Measurements from ENCODE around the gene PTPRM. TPM values are rescaled to one million over a fixed set of nuclear protein-coding genes. Genes with fewer than 3 reads are reported as not detected.

PTPRM gene
- total RNA-seq, 1 experiment from 2014 or later: 11.1 TPM

DNA sequence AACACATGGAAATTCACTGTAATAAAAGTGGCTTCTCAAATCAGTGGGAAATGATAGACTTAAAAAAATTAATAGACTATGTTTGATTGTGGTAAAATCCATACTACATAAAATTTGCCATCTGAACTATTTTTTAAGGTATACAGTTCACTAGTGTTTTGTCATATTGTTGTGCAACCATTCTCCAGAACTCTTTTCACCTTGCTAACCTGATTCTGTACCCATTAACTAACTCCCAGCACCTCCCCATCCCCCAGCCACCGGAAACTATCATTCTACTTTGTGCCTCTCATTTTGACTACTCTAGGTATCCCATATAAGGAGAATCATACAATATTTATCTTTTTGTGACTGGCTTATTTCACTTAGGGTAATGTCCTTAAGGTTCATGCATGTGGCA, 153.3 kb downstream of the PTPRM start (continued):
- TF ChIP-seq ETV6 (CRISPR knock-in tag; IDR thresholded peaks at IDR 0.05) (no peak), ZNF121 (CRISPR knock-in tag; IDR thresholded peaks at IDR 0.05) (no peak), KAT7 (CRISPR knock-in tag; IDR thresholded peaks at IDR 0.05; ENCODE audit: borderline replicate concordance) (no peak), RORB (CRISPR knock-in tag; IDR thresholded peaks at IDR 0.05) (no peak), PRRX2 (CRISPR knock-in tag; IDR thresholded peaks at IDR 0.05) (no peak)
- TF ChIP-seq, protein P1, sequence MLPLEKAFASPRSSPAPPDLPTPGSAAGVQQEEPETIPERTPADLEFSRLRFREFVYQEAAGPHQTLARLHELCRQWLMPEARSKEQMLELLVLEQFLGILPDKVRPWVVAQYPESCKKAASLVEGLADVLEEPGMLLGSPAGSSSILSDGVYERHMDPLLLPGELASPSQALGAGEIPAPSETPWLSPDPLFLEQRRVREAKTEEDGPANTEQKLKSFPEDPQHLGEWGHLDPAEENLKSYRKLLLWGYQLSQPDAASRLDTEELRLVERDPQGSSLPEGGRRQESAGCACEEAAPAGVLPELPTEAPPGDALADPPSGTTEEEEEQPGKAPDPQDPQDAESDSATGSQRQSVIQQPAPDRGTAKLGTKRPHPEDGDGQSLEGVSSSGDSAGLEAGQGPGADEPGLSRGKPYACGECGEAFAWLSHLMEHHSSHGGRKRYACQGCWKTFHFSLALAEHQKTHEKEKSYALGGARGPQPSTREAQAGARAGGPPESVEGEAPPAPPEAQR (CRISPR knock-in tag; IDR thresholded peaks at IDR 0.05): no peak
- TF ChIP-seq, protein P2, sequence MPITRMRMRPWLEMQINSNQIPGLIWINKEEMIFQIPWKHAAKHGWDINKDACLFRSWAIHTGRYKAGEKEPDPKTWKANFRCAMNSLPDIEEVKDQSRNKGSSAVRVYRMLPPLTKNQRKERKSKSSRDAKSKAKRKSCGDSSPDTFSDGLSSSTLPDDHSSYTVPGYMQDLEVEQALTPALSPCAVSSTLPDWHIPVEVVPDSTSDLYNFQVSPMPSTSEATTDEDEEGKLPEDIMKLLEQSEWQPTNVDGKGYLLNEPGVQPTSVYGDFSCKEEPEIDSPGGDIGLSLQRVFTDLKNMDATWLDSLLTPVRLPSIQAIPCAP (CRISPR knock-in tag; IDR thresholded peaks at IDR 0.05): no peak

DNA sequence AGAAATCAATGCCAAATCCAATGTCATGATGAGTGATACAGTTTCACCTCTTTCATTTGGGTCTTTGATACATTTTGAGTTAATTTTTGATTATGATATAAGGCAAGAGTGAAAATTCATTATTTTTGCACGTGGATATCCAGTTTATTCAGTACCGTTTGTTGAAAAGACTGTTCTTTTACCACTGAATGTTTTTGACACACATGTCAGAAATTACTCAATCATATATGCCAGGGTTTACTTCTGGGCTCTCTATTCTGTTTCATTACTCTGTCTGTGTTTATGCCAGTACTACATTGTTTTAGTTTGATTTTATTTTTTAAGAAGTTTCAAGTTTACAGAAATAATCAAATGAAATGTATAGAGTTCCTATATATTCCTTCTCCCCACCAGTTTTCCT, 154.4 kb downstream of the PTPRM start:
- Mint-ChIP-seq H3K27me3 (ENCODE audit: low read depth) (no peaks in the 10 kb centered on the region), H3K36me3 (no peaks in the 10 kb centered on the region), H3K4me1 (peaks cover 41% of the 10 kb centered on the region), H3K9me3 (peaks cover 5% of the 10 kb centered on the region), H3K27ac (no peak overlapping the region), H3K4me3 (no peak overlapping the region)
- ChIA-PET POLR2A (no interaction called here), CTCF (no interaction called here)
- ATAC-seq: no peak
- no peak for DNase-seq (ENCODE audit: low spot score)
- TF ChIP-seq, protein P3, sequence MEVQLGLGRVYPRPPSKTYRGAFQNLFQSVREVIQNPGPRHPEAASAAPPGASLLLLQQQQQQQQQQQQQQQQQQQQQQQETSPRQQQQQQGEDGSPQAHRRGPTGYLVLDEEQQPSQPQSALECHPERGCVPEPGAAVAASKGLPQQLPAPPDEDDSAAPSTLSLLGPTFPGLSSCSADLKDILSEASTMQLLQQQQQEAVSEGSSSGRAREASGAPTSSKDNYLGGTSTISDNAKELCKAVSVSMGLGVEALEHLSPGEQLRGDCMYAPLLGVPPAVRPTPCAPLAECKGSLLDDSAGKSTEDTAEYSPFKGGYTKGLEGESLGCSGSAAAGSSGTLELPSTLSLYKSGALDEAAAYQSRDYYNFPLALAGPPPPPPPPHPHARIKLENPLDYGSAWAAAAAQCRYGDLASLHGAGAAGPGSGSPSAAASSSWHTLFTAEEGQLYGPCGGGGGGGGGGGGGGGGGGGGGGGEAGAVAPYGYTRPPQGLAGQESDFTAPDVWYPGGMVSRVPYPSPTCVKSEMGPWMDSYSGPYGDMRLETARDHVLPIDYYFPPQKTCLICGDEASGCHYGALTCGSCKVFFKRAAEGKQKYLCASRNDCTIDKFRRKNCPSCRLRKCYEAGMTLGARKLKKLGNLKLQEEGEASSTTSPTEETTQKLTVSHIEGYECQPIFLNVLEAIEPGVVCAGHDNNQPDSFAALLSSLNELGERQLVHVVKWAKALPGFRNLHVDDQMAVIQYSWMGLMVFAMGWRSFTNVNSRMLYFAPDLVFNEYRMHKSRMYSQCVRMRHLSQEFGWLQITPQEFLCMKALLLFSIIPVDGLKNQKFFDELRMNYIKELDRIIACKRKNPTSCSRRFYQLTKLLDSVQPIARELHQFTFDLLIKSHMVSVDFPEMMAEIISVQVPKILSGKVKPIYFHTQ (CRISPR knock-in tag; IDR thresholded peaks at IDR 0.05): no peak
- TF ChIP-seq, protein P4, sequence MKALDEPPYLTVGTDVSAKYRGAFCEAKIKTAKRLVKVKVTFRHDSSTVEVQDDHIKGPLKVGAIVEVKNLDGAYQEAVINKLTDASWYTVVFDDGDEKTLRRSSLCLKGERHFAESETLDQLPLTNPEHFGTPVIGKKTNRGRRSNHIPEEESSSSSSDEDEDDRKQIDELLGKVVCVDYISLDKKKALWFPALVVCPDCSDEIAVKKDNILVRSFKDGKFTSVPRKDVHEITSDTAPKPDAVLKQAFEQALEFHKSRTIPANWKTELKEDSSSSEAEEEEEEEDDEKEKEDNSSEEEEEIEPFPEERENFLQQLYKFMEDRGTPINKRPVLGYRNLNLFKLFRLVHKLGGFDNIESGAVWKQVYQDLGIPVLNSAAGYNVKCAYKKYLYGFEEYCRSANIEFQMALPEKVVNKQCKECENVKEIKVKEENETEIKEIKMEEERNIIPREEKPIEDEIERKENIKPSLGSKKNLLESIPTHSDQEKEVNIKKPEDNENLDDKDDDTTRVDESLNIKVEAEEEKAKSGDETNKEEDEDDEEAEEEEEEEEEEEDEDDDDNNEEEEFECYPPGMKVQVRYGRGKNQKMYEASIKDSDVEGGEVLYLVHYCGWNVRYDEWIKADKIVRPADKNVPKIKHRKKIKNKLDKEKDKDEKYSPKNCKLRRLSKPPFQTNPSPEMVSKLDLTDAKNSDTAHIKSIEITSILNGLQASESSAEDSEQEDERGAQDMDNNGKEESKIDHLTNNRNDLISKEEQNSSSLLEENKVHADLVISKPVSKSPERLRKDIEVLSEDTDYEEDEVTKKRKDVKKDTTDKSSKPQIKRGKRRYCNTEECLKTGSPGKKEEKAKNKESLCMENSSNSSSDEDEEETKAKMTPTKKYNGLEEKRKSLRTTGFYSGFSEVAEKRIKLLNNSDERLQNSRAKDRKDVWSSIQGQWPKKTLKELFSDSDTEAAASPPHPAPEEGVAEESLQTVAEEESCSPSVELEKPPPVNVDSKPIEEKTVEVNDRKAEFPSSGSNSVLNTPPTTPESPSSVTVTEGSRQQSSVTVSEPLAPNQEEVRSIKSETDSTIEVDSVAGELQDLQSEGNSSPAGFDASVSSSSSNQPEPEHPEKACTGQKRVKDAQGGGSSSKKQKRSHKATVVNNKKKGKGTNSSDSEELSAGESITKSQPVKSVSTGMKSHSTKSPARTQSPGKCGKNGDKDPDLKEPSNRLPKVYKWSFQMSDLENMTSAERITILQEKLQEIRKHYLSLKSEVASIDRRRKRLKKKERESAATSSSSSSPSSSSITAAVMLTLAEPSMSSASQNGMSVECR (CRISPR knock-in tag; IDR thresholded peaks at IDR 0.05; ENCODE audit: borderline replicate concordance): no peak
- TF ChIP-seq SMAD4 (CRISPR knock-in tag; IDR thresholded peaks at IDR 0.05) (no peak), RORB (CRISPR knock-in tag; IDR thresholded peaks at IDR 0.05) (no peak), FOXK1 (CRISPR knock-in tag; IDR thresholded peaks at IDR 0.05) (no peak), HMGA2 (CRISPR knock-in tag; IDR thresholded peaks at IDR 0.05) (no peak), IRF2 (CRISPR knock-in tag; IDR thresholded peaks at IDR 0.05; ENCODE audit: borderline replicate concordance, low read depth) (no peak), GRHL2 (CRISPR knock-in tag; IDR thresholded peaks at IDR 0.05; ENCODE audit: insufficient replicate concordance, severe bottlenecking) (no peak), GTF2I (CRISPR knock-in tag; conservative IDR thresholded peaks at IDR 0.05) (no peak), ZNF416 (CRISPR knock-in tag; IDR thresholded peaks at IDR 0.05) (no peak), FOXP1 (CRISPR knock-in tag; IDR thresholded peaks at IDR 0.05; ENCODE audit: borderline replicate concordance) (no peak), RELA (CRISPR knock-in tag; IDR thresholded peaks at IDR 0.05; ENCODE audit: borderline replicate concordance) (no peak), ESRRA (CRISPR knock-in tag; IDR thresholded peaks at IDR 0.05; ENCODE audit: borderline replicate concordance) (no peak), ZNF219 (CRISPR knock-in tag; IDR thresholded peaks at IDR 0.05; ENCODE audit: borderline replicate concordance) (no peak)
- TF ChIP-seq, protein P5, sequence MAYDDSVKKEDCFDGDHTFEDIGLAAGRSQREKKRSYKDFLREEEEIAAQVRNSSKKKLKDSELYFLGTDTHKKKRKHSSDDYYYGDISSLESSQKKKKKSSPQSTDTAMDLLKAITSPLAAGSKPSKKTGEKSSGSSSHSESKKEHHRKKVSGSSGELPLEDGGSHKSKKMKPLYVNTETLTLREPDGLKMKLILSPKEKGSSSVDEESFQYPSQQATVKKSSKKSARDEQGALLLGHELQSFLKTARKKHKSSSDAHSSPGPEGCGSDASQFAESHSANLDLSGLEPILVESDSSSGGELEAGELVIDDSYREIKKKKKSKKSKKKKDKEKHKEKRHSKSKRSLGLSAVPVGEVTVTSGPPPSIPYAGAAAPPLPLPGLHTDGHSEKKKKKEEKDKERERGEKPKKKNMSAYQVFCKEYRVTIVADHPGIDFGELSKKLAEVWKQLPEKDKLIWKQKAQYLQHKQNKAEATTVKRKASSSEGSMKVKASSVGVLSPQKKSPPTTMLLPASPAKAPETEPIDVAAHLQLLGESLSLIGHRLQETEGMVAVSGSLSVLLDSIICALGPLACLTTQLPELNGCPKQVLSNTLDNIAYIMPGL (CRISPR knock-in tag; IDR thresholded peaks at IDR 0.05): no peak
- TF ChIP-seq, protein P1 (CRISPR knock-in tag; IDR thresholded peaks at IDR 0.05): no peak
- TF ChIP-seq, protein P6, sequence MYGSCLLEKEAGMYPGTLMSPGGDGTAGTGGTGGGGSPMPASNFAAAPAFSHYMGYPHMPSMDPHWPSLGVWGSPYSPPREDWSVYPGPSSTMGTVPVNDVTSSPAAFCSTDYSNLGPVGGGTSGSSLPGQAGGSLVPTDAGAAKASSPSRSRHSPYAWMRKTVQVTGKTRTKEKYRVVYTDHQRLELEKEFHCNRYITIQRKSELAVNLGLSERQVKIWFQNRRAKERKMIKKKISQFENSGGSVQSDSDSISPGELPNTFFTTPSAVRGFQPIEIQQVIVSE (CRISPR knock-in tag; IDR thresholded peaks at IDR 0.05; ENCODE audit: borderline replicate concordance): no peak
- TF ChIP-seq, protein P7, sequence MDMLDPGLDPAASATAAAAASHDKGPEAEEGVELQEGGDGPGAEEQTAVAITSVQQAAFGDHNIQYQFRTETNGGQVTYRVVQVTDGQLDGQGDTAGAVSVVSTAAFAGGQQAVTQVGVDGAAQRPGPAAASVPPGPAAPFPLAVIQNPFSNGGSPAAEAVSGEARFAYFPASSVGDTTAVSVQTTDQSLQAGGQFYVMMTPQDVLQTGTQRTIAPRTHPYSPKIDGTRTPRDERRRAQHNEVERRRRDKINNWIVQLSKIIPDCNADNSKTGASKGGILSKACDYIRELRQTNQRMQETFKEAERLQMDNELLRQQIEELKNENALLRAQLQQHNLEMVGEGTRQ (CRISPR knock-in tag; IDR thresholded peaks at IDR 0.05): no peak
